Measurements from ENCODE around the gene TPRG1.

DNA sequence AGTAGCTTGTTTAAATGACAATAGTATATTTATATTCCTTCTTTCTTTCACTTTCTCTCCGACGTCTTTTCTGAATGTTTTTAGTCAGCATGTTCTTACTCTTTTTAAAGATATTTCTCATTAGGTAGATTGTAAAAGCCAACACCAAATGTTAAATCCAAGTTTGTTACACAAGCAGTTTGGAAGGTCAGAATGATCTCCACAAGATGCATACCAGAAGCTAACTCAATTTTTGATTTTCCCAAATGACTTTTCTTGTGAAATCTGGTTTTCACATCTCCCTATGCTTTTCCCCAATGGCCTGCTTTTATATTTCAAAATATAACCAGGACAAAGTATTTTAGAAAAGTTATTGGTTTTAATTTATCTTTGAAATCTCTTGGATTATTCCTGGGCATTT, 49.7 kb upstream of the TPRG1 start:
- TF ChIP-seq RAD21 (IDR thresholded peaks at IDR 0.05) (no peak), GABPA (IDR thresholded peaks at IDR 0.05 in 1 of 2, conservative IDR thresholded peaks at IDR 0.05 in 1 of 2) (no peak), HNF4G (IDR thresholded peaks at IDR 0.05) (no peak)
- TF ChIP-seq, protein P1, sequence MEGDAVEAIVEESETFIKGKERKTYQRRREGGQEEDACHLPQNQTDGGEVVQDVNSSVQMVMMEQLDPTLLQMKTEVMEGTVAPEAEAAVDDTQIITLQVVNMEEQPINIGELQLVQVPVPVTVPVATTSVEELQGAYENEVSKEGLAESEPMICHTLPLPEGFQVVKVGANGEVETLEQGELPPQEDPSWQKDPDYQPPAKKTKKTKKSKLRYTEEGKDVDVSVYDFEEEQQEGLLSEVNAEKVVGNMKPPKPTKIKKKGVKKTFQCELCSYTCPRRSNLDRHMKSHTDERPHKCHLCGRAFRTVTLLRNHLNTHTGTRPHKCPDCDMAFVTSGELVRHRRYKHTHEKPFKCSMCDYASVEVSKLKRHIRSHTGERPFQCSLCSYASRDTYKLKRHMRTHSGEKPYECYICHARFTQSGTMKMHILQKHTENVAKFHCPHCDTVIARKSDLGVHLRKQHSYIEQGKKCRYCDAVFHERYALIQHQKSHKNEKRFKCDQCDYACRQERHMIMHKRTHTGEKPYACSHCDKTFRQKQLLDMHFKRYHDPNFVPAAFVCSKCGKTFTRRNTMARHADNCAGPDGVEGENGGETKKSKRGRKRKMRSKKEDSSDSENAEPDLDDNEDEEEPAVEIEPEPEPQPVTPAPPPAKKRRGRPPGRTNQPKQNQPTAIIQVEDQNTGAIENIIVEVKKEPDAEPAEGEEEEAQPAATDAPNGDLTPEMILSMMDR (IDR thresholded peaks at IDR 0.05; ENCODE audit: low read depth, low read length, missing input control), result no peak
- TF ChIP-seq, protein P2, sequence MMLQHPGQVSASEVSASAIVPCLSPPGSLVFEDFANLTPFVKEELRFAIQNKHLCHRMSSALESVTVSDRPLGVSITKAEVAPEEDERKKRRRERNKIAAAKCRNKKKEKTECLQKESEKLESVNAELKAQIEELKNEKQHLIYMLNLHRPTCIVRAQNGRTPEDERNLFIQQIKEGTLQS (IDR thresholded peaks at IDR 0.05), result no peak

Data from liver (tissue), 3 donors.